GM10847 (cell line): ENCODE data around the gene TRMT2A.

Experiments used
- POLR2A ChIP-seq: IDR thresholded peaks from 2 replicates; pipeline ENCODE4 v1.6.1; 2011; ENCODE audit not compliant: insufficient read length; ENCODE audit errors: extremely low read depth

The TRMT2A gene

GRCh38 chr22:20062043-20062765 is 54.8 kb downstream of the TRMT2A start:
- TF ChIP-seq POLR2A, result no peak
